HepG2 (cell line): ENCODE data around the gene GATA5. TPM values are rescaled to one million over a fixed set of nuclear protein-coding genes. Genes with fewer than 3 reads are reported as not detected.

ENCODE experiments used
- ATAC-seq: fragments of 200-7000 bp; cut with Tn5 transposase; 3 replicates; pipeline ENCODE4 v1.9.1; 2020; ENCODE audit warnings: mild to moderate bottlenecking, moderate library complexity
- BruUV-seq: library from RNA; stranded (reverse); fragments of 400-500 nt; replicated peaks from 2 replicates; lab custom pipeline; 2021; lab: Mats Ljungman, UMichigan
- CTCF ChIA-PET: fragments of 300-600 bp; formaldehyde crosslinking; extraction: SDS; loops from one replicate; lab custom pipeline; 2021; ENCODE audit warnings: low total read pairs, inconsistent platforms, low intra/inter-chr PET ratio; lab: Yijun Ruan, JAX
- POLR2A ChIA-PET: fragments of 350-600 bp; sonication (Branson Sonifier 250); formaldehyde crosslinking; loops from one replicate; lab custom pipeline; 2020; ENCODE audit warnings: antibody characterized with exemption, inconsistent platforms; lab: Yijun Ruan, JAX
- DNase-seq: peaks from one replicate; pipeline ENCODE4 v3.0.0-alpha.2; 2015; ENCODE audit warnings: low spot score
- FAIRE-seq: peaks from 3 replicates; lab custom pipeline; 2011; peaks lifted over from hg19 to GRCh38; lab: Jason Lieb, UNC
- H2AFZ ChIP-seq: one replicate; pipeline ENCODE4 v1.6.1; 2011; ENCODE audit warnings: low read length, inconsistent platforms
- H3K27ac ChIP-seq: fragments of 300-600 bp; 3 replicates; pipeline ENCODE4 v1.8.0; 2011; ENCODE audit warnings: mixed run types, mild to moderate bottlenecking, mixed read lengths, low read length, inconsistent platforms; ENCODE audit not compliant: insufficient read depth; ENCODE audit errors: extremely low read length
- H3K27me3 ChIP-seq, 2 experiments: fragments of 200-600 bp in 1 of 2; 2 replicates in 1 of 2; 3 replicates in 1 of 2; pipeline versions ENCODE4 v1.6.0 to v1.8.0; 2011; ENCODE audit warnings: low read length in 2 of 2, mild to moderate bottlenecking in 2 of 2, moderate library complexity in 2 of 2, inconsistent platforms in 1 of 2; ENCODE audit not compliant: insufficient read depth in 2 of 2, control insufficient read depth in 1 of 2
- H3K36me3 ChIP-seq, 2 experiments: fragments of 200-600 bp in 1 of 2; replicated peaks in 1 of 2; 2 replicates in 1 of 2; 3 replicates in 1 of 2; pipeline versions ENCODE4 v1.5.1 to v1.8.0; 2011; ENCODE audit warnings: low read length in 2 of 2, inconsistent platforms in 1 of 2; ENCODE audit not compliant: insufficient read depth in 2 of 2, control insufficient read depth in 1 of 2
- H3K4me1 ChIP-seq: 2 replicates; pipeline ENCODE4 v1.5.1; 2012; ENCODE audit warnings: low read length, inconsistent platforms; ENCODE audit not compliant: insufficient read depth
- H3K4me2 ChIP-seq: 2 replicates; pipeline ENCODE4 v1.6.0; 2011; ENCODE audit warnings: low read depth, low read length, inconsistent platforms
- H3K4me3 ChIP-seq, 3 experiments: fragments of 200-600 bp in 1 of 3; sonication (generic), shearing (Covaris generic) in 1 of 3; replicated peaks in 1 of 3; 2 replicates each; pipeline ENCODE4 v1.5.1; 2011 to 2016; ENCODE audit warnings: low read length in 3 of 3, inconsistent platforms in 2 of 3, low read depth in 2 of 3, mild to moderate bottlenecking in 2 of 3, control low read depth in 1 of 3, mixed read lengths in 1 of 3; ENCODE audit not compliant: insufficient read depth in 1 of 3
- H3K79me2 ChIP-seq: one replicate; pipeline ENCODE4 v1.6.1; 2011; ENCODE audit warnings: low read length, inconsistent platforms; ENCODE audit not compliant: insufficient read depth
- H3K9ac ChIP-seq: 2 replicates; pipeline ENCODE4 v1.6.0; 2011; ENCODE audit warnings: mild to moderate bottlenecking, low read depth, low read length, inconsistent platforms; ENCODE audit not compliant: insufficient read depth
- H3K9me3 ChIP-seq: 2 replicates; pipeline ENCODE4 v1.5.1; 2012; ENCODE audit warnings: mild to moderate bottlenecking, low read length
- H4K20me1 ChIP-seq: 2 replicates; pipeline ENCODE4 v1.6.0; 2011; ENCODE audit warnings: inconsistent platforms, mild to moderate bottlenecking, low read length, moderate library complexity; ENCODE audit not compliant: insufficient read depth
- CHD4 ChIP-seq: fragments of 200-600 bp; sonication (generic); IDR thresholded peaks from 2 replicates; pipeline ENCODE4 v1.7.0; 2017; ENCODE audit warnings: mild to moderate bottlenecking, low read length, borderline replicate concordance
- E2F5 ChIP-seq: sonication (generic); formaldehyde crosslinking; conservative IDR thresholded peaks from 2 replicates; pipeline ENCODE4 v1.4.0; 2020; ENCODE audit warnings: missing genetic modification reagents
- ELF3 ChIP-seq: IDR thresholded peaks from 2 replicates; pipeline ENCODE4 v1.6.1; 2016; ENCODE audit warnings: missing genetic modification reagents, missing compliant biosample characterization
- FOXO4 ChIP-seq: sonication (generic); formaldehyde crosslinking; conservative IDR thresholded peaks from 2 replicates; pipeline ENCODE4 v1.8.1; 2023; ENCODE audit warnings: missing genetic modification reagents
- MNT ChIP-seq: fragments of 450-650 bp; IDR thresholded peaks from 2 replicates; pipeline ENCODE4 v1.6.1; 2016
- ZBTB42 ChIP-seq: sonication (generic); formaldehyde crosslinking; IDR thresholded peaks from 2 replicates; pipeline ENCODE4 v1.5.0; 2020; ENCODE audit warnings: mild to moderate bottlenecking, missing genetic modification reagents
- ZBTB7B ChIP-seq: sonication (generic); formaldehyde crosslinking; IDR thresholded peaks from 2 replicates; pipeline ENCODE4 v1.4.0; 2020; ENCODE audit warnings: missing genetic modification reagents
- ZMYM4 ChIP-seq: sonication (generic); formaldehyde crosslinking; IDR thresholded peaks from 2 replicates; pipeline ENCODE4 v1.8.1; 2023; ENCODE audit warnings: mild to moderate bottlenecking, missing genetic modification reagents
- ZNF282 ChIP-seq: fragments of 450-650 bp; IDR thresholded peaks from 2 replicates; pipeline ENCODE4 v1.6.1; 2018; ENCODE audit not compliant: partially characterized antibody
- ZNF335 ChIP-seq: sonication (generic); formaldehyde crosslinking; IDR thresholded peaks from 2 replicates; pipeline ENCODE4 v1.4.0; 2020; ENCODE audit warnings: missing genetic modification reagents
- ZNF776 ChIP-seq: sonication (generic); formaldehyde crosslinking; IDR thresholded peaks from 2 replicates; pipeline ENCODE4 v1.4.0; 2020; ENCODE audit warnings: mild to moderate bottlenecking, missing genetic modification reagents
- ZSCAN20 ChIP-seq: sonication (generic); formaldehyde crosslinking; IDR thresholded peaks from 2 replicates; pipeline ENCODE4 v1.4.0; 2020; ENCODE audit warnings: missing genetic modification reagents, mild to moderate bottlenecking, borderline replicate concordance
- WGBS: methylation state at CpG from one replicate; pipeline ENCODE4 v1.1.6; 2017; ENCODE audit warnings: low lambda C conversion rate; 5-methylcytosine and 5-hydroxymethylcytosine counted together
- in situ Hi-C: cut with HindIII; loops from 2 replicates; pipeline ENCODE4 v1.10.0; 2017; ENCODE audit warnings: low pct_unique_long_range_greater_than_20kb; ENCODE audit not compliant: extremely low pct_ligation_motif_present
- intact Hi-C: fragments of 100-400 bp; cut with micrococcal nuclease; formaldehyde crosslinking; loops from one replicate; pipeline ENCODE4 v1.10.0; 2022; ENCODE audit not compliant: unreplicated experiment
- polyA plus RNA-seq, 8 experiments: library from polyadenylated mRNA; depleted of rRNA in 3 of 8; stranded (reverse) in 7 of 8; unstranded in 1 of 8; fragments of >200 nt; fragmentation: Illumina TruSeq in 4 of 8; extraction: Trizol in 4 of 8; gene quantifications; 2 replicates each; pipeline versions ENCODE4 v1.2.1 to v1.2.3, GENCODE V29; 2011 to 2016; ENCODE audit warnings: low read depth in 4 of 8, missing spikeins in 1 of 8, mixed read lengths in 1 of 8; ENCODE audit not compliant: insufficient read depth in 1 of 8
- total RNA-seq, 5 experiments: library from RNA; depleted of rRNA; stranded (reverse); fragments of >200 nt; fragmentation: Illumina TruSeq; extraction: Trizol; gene quantifications; 2 replicates each; pipeline ENCODE4 v1.2.3, GENCODE V29; 2016; ENCODE audit warnings: low read depth in 1 of 5

Gene GATA5
- total and polyA plus RNA-seq, 2 of the 13 experiments (the other 11 are each of a cell fraction or from before 2014, with no cell fraction given): 0.12 to 0.20 TPM

- FAIRE-seq: no peak
- ChIA-PET POLR2A (no interaction called here), CTCF (no interaction called here)
- in situ Hi-C loops (no loop called here), intact Hi-C loops (no loop called here)
- Histone ChIP-seq H3K9ac (no peak overlapping the region), H2AFZ (no peak overlapping the region), H3K79me2 (no peaks in the 10 kb centered on the region), H3K4me3 (no peak overlapping the region), H4K20me1 (peaks cover 4% of the 10 kb centered on the region; the same call in 1 of the 2 replicates), H3K9me3 (no peaks in the 10 kb centered on the region), H3K27ac (no peak overlapping the region), H3K4me1 (peaks cover 36% of the 10 kb centered on the region), H3K4me2 (no peak overlapping the region), H3K36me3 (no peaks in the 10 kb centered on the region), H3K27me3 (peaks cover 44 to 95% of the 10 kb centered on the region in 2 experiments)
- DNase-seq: no peak
- no TSS peak for BruUV-seq
- 39% methylated on average over 8 of the region's 8 CpGs for WGBS
- TF ChIP-seq ELF3 (CRISPR knock-in tag) (no peak), ZNF282 (no peak), E2F5 (CRISPR knock-in tag) (0 out of 2 replicates have a peak, but pooled peaks have one; percentile 28), ZBTB42 (no peak), ZSCAN20 (CRISPR knock-in tag) (no peak), ZMYM4 (no peak)
- ATAC-seq: no peak
Observed at GRCh38 chr20:62482974-62483373, 7.2 kb upstream of the GATA5 start.

- Histone ChIP-seq H3K4me2 (no peak overlapping the region), H4K20me1 (peaks cover 9% of the 10 kb centered on the region; the same call in 1 of the 2 replicates), H2AFZ (no peak overlapping the region), H3K79me2 (no peaks in the 10 kb centered on the region), H3K9ac (no peak overlapping the region), H3K36me3 (no peaks in the 10 kb centered on the region), H3K9me3 (no peaks in the 10 kb centered on the region), H3K27me3 (peaks cover 42 to 94% of the 10 kb centered on the region in 2 experiments), H3K27ac (no peak overlapping the region), H3K4me3 (no peak overlapping the region), H3K4me1 (peaks cover 29% of the 10 kb centered on the region)
- 0 out of 2 replicates have a peak, but pooled peaks have one; percentile 63 for TF ChIP-seq FOXO4
- TF ChIP-seq ZNF335 (CRISPR knock-in tag): no peak
- 0 out of 2 replicates have a peak, but pooled peaks have one; percentile 52 for TF ChIP-seq ZNF776
- 0 out of 2 replicates have a peak, but pooled peaks have one; percentile 22 for TF ChIP-seq MNT
- TF ChIP-seq ZBTB7B: no peak
- no peak for TF ChIP-seq CHD4
- FAIRE-seq (no peak), ATAC-seq (no peak), DNase-seq (no peak)
- intact Hi-C loops: no loop called here
- no TSS peak for BruUV-seq
- CTCF ChIA-PET: no interaction called here
- POLR2A ChIA-PET: no interaction called here
- in situ Hi-C loops: no loop called here
- WGBS: 14% methylated on average over 11 of the region's 25 CpGs
Observed at GRCh38 chr20:62482146-62482809, 6.5 kb upstream of the GATA5 start.
